Pulmonary artery endothelial cell (primary cell): ENCODE results near the gene NEK6. TPM values are rescaled to one million over a fixed set of nuclear protein-coding genes. Genes with fewer than 3 reads are reported as not detected.
A peak's percentile ranks its signal among the peaks of the same experiment; 100 is the strongest.

ENCODE experiments used
- DNase-seq: peaks from one replicate; pipeline ENCODE4 v3.0.0-alpha.2; 2011; ENCODE audit warnings: low read depth, low spot score
- total RNA-seq: library from RNA; depleted of rRNA; stranded (reverse); fragments of >200 nt; gene quantifications from 2 replicates; pipeline ENCODE4 v1.2.3, GENCODE V29; 2014

Gene NEK6
- total RNA-seq, 1 donor from 2014 or later: 37.5 TPM

GRCh38 chr9:124277420-124277819, 19.7 kb downstream of the NEK6 start:
- DNase-seq: no peak

DNA sequence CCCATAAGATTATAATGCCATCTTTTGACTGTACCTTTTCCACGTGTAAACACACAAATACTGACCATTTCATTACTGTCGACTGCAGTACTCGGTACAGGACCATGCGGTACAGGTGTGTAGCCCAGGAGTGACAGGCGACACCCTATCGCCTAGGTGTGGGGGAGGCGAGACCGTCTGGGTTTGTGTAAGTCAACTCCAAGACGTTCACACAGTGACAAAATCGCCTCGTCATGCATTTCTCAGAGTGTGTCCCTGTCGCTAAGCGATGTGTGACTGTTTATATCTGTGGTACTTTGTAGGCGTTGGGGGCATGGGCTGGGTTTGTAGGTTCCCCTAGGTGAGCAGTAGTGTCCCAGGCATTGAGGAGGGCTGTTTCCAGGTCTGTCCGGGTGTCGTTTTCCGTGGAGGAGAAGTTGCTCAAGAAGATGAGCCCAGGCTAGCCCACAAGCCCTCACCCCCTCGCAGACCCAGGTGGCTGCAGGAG, 20.3 kb downstream of the NEK6 start:
- DNase-seq: no peak

- DNase-seq: no peak
These were observed 21.9 kb downstream of the NEK6 start for GRCh38 chr9:124279531-124280175.

DNA sequence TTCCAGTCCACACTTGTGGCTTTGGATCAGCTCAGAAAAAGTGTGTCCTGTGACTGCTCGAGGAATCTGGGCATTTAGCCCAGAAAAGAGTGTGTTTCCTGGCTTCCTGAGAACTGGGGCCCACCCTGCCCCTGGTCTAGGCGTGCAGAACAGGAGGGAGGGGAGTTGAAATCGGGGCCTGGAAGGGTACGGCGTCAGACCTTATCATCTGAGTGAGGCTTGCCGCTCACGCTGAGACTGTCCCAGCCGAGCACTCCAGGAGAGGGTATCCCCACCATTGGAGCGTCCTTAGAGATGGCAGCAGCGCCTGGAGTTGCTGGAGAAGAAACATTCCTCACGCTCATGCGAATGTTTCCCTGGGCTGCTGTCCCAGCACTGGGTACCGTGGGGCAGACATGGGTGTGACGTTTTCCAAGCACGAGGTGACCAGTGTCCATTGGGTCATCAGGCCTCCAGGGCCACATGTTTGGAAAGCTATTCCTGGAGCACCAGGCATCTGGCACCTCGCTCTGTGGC, 22.5 kb downstream of the NEK6 start:
- peak; percentile 88 for DNase-seq

GRCh38 chr9:124281931-124282371, 24.2 kb downstream of the NEK6 start:
- DNase-seq: no peak

DNA sequence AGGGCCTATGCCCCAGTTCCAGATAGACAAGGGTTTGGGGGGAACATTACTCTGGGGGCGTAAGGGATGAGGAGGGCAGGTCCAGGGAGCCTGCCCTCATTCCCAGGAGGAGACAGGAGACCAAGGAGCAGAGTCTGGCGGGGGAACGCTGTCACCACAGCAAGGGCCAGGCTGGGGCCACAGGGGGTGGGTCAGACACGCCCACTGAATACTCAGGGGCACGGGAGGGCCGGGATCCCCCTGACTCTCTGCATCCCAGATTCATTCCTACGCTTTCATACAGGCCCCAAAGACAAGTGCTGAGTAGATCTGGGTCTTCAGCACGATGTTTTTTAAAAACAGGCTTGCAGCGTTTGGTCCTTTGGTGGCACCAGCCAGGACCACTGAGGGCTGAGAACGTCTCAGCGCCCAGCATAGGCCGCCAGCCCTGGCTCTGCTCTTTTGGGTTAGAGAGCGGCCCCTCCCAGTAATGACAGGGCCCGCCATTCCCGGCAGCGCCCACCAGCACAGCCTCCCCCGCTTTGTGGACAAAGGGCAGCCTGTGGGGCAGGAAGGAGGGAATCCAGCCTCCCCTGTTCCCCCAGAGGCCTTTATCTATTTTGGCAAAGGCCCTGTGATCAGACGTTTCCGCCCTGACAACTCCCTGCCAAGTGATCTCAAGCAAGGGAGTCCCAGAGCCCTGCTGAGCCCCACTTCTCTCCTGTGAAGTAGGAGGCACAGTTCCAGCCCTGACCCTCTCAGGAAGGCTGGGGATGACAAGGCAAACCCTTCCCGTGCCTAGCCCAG, 24.9 kb downstream of the NEK6 start:
- no peak for DNase-seq

GRCh38 chr9:124283228-124283814, 25.6 kb downstream of the NEK6 start:
- no peak for DNase-seq

DNA sequence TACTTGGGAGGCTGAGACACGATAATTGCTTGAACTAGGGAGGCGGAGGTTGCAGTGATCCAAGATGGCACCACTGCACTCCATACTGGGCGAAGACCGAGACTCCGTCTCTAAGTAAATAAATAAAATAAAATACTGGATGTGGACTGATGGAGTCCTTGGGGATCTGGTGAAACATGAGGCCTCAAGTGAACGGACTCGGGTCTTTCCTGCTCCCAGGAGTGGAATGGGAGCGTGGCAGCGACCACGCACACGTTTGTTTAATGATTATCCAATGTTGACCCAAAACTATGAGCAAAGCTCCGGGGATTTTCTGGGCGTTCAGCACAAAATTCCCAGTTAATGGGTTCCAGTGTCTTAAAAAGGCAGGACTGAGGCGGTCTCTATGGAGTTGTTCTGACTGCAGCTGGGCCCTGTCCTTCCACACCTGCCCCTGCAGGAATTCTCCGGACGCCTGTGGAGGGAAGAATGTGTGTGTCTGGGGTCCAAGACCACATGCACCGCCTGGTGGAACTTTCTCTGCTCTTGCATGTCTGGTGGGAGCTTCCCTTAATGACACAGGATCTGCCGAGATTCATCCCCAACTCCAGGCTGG, 26.6 kb downstream of the NEK6 start:
- DNase-seq: no peak

DNA sequence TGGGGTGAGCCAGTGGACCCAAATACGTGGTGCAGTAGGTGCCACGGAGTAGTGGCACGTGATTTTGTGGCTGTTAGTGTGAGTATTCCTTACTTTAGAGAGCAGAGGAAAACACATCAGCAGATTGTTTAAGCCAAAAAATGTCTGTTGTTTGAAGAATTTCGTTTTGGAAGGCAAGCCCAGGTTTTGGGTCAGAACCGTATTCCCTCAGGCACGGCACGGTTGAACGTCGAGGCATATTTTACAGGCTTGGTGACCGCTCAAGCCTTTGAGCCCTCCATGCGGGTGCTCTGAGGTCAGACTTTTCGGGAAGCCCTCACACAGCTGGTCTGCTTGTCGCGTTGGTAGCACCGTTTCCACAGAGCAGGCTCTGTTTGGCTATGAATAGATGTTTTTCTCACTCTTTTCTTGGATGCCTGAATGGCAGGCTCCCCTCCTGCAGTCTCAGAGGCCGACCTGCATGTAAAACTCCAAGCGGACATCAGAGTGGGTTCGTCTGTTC, 27.2 kb downstream of the NEK6 start:
- DNase-seq: no peak

DNA sequence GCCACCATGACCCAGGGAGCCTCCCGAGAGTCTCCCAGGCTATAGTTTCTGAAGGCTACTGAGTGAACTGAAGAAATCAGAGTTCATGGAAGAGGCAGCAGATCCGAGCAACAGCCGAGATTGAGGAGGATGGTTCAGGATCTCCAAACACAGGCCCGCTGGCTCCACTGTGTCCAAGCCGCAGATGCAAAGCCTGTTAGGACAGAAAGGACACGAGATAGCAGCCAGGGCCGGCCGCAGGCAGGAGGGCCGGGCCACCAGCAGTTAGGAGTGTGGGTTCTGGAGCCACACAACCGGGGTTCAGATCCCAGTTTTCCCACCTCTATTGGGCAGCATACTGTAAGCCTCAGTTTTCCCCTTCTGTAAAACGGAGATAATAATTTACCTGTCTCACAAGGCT, 27.7 kb downstream of the NEK6 start:
- no peak for DNase-seq

DNA sequence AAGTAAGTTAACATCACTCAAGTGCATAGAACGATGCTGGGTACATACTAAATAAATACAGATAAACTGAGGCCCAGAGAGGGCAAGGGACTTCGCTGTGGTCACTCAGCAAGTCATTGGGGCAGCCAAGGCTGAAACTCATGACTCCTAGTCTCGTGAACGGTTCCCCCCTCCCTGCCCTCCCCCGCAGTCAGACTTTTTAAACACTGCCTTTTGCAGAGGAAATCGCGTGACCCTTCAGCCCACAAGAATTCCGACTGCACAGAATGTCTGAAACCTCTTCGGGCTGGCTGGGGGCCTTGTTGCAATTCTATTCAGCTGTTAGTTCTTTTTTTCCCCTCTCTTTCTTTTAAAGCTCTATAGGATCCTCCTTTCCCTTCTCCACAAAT, 28.1 kb downstream of the NEK6 start:
- peak; percentile 86 for DNase-seq

DNA sequence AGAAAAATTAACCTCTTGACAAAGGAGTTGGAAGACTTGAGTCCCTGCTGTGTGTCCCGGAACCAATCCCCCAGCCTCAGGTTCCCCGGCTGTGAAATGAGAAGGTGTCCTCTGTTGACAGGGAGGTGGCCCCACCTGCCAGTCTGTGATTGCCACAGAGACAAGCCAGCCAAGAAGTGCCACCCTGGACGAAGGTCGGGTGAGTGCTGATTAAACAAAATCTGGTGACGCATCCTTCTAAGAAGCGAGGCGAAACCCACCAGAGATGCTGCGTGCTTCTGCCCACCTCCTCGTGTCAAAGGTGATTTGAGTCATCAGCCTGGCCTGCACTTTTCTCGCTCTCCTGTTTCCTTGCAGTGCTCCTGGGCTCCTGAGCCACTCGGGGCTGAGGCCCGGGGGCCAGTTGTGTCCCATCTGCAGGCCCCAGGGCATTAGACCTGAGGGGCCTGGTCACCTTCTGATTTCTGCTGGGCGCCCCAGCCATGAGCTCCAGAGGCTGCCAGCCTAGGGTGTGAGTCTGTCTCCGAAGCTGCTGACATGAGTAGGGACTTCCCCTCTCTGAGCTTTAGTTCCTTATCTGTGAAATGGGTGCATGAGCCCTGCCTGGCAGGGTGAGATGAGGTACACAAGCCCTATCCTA, 28.7 kb downstream of the NEK6 start:
- DNase-seq: peak; percentile 46

- no peak for DNase-seq
These were observed 32.4 kb downstream of the NEK6 start for GRCh38 chr9:124290053-124290591.

GRCh38 chr9:124290743-124291554, 33.2 kb downstream of the NEK6 start:
- DNase-seq: no peak

- no peak for DNase-seq
These were observed 34.1 kb downstream of the NEK6 start for GRCh38 chr9:124291801-124292396.

- no peak for DNase-seq
These were observed 35.2 kb downstream of the NEK6 start for GRCh38 chr9:124292696-124293593.

- DNase-seq: no peak
These were observed 36.2 kb downstream of the NEK6 start for GRCh38 chr9:124293718-124294506.
